Suprapubic skin (tissue), 4 donors: ENCODE measurements around the gene MFSD2A.

Experiments
- CTCF ChIP-seq, 2 donors: fragments of 200-600 bp in 1 of 2; fragments of 450-650 bp in 1 of 2; sonication (generic) in 1 of 2; IDR thresholded peaks; one replicate each; pipeline ENCODE4 v1.5.1; 2016 to 2019; ENCODE audit warnings: antibody characterized with exemption in 2 of 2, mild to moderate bottlenecking in 1 of 2, moderate library complexity in 1 of 2
- EP300 ChIP-seq: sonication (generic); formaldehyde crosslinking; IDR thresholded peaks from one replicate; pipeline ENCODE4 v1.6.1; 2017; ENCODE audit warnings: antibody characterized with exemption
- POLR2AphosphoS5 ChIP-seq, 3 donors: sonication (generic); formaldehyde crosslinking; IDR thresholded peaks; one replicate each; pipeline ENCODE4 v1.6.1; 2017; ENCODE audit warnings: antibody characterized with exemption in 3 of 3

- TF ChIP-seq CTCF (IDR thresholded peaks at IDR 0.05) (no peak), EP300 (no peak), POLR2AphosphoS5 (IDR thresholded peaks at IDR 0.05) (no peak)
Observed at GRCh38 chr1:39981945-39982344, 27.0 kb downstream of the MFSD2A start.
